Endothelial cell of umbilical vein (primary cell): Measurements from ENCODE around the gene TMEFF2.

Experiments used
- EZH2 ChIP-seq: IDR thresholded peaks from 2 replicates; pipeline ENCODE4 v1.6.1; 2012; ENCODE audit warnings: borderline replicate concordance, low read depth, mild to moderate bottlenecking, moderate library complexity, low read length, inconsistent platforms; ENCODE audit not compliant: severe bottlenecking
- POLR2A ChIP-seq: IDR thresholded peaks from 2 replicates; pipeline ENCODE4 v1.6.1; 2012; ENCODE audit warnings: low read depth, mild to moderate bottlenecking, control low read depth, low read length

GRCh38 chr2:192010073-192010472 is 184.7 kb downstream of the TMEFF2 start:
- TF ChIP-seq EZH2 (no peak), POLR2A (no peak)
